Coronary artery (tissue), 2 donors: ENCODE results near the gene GMDS.

Experiments used
- DNase-seq: peaks from one replicate; pipeline ENCODE4 v3.0.0-alpha.2; 2017; ENCODE audit warnings: low spot score
- H3K27ac ChIP-seq, 2 donors: fragments of 200-600 bp; sonication (generic); one replicate each; pipeline ENCODE4 v1.5.1; 2016 to 2019
- H3K4me3 ChIP-seq: fragments of 200-600 bp; sonication (generic); 2 replicates; pipeline ENCODE4 v1.5.1; 2016; ENCODE audit warnings: mild to moderate bottlenecking, moderate library complexity
- TF ChIP-seq, protein P1 (sequence below): fragments of 200-600 bp; sonication (generic); IDR thresholded peaks from one replicate; pipeline ENCODE4 v1.5.1; 2019; ENCODE audit warnings: antibody characterized with exemption

Gene GMDS

DNA sequence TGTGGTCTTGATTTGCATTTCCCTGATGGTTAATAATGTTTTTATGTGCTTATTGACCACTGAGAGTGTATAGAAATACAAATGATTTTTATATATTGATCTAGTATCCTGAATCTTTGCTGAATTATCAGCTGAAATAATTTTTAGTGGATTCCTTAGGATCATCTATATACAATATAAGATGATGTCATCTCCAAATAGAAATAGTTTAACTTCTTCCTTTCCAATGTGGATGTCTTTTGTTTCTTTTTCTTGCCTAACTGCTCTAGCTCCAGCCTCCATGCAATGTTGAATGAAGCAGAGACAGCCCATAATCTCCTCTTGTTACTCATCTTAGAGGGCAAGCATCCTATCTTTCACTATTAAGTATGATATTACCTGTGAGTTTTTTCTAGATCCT, 226.4 kb downstream of the GMDS start:
- Histone ChIP-seq H3K4me3 (no peak overlapping the region), H3K27ac (no peak overlapping the region)
- no peak for DNase-seq
- TF ChIP-seq, protein P1, sequence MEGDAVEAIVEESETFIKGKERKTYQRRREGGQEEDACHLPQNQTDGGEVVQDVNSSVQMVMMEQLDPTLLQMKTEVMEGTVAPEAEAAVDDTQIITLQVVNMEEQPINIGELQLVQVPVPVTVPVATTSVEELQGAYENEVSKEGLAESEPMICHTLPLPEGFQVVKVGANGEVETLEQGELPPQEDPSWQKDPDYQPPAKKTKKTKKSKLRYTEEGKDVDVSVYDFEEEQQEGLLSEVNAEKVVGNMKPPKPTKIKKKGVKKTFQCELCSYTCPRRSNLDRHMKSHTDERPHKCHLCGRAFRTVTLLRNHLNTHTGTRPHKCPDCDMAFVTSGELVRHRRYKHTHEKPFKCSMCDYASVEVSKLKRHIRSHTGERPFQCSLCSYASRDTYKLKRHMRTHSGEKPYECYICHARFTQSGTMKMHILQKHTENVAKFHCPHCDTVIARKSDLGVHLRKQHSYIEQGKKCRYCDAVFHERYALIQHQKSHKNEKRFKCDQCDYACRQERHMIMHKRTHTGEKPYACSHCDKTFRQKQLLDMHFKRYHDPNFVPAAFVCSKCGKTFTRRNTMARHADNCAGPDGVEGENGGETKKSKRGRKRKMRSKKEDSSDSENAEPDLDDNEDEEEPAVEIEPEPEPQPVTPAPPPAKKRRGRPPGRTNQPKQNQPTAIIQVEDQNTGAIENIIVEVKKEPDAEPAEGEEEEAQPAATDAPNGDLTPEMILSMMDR, result no peak

DNA sequence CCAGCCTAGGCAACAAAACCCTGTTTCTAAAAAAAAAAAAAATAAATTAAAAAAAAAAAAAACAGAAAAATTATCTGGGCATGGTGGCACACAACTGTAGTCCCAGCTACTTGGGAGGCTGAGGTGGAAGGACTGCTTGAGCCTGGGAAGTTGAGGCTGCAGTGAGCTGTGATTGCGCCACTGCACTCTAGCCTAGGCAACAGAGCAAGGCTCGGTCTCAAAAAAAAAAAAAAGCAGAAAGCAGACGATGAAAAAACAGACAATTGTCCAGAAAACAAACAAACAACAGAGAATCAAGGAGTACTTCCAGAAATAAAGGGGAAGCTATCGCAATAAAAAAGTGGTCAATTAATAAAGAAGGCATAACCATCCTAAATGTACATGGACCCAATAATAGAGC, 229.4 kb downstream of the GMDS start:
- DNase-seq, result no peak
- H3K27ac ChIP-seq, result no peak overlapping the region
- no peak overlapping the region for H3K4me3 ChIP-seq
- TF ChIP-seq, protein P1, result no peak

DNA sequence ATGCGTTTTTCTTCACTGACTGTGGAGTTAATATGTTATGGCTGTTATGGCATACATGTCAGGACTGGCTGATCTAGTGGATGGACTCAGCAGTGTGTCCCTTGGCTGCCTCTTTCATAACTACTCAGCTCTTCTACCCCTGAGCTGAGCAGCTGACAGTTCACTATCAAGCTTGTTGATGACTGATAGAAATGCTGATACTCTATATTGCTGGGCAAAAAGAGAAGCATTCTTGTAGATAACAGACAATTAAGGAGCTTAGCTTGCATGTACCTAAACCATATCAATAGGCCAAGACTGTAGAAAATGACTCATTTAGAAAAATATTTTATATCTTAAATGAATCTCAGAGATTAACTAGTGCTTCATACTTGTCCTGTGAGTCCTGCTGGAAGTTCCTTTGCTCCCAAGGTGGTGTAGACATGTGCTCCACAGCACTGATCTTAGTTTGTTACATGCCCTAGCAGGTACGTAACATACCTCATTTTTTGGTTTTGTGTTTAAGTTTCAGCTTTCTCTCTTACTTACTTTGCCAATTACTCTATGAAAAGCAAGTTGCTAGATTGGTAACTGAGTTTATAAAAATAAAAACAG, 236.9 kb downstream of the GMDS start:
- no peak overlapping the region for H3K27ac ChIP-seq
- TF ChIP-seq, protein P1, result no peak
- H3K4me3 ChIP-seq, result no peak overlapping the region
- no peak for DNase-seq

DNA sequence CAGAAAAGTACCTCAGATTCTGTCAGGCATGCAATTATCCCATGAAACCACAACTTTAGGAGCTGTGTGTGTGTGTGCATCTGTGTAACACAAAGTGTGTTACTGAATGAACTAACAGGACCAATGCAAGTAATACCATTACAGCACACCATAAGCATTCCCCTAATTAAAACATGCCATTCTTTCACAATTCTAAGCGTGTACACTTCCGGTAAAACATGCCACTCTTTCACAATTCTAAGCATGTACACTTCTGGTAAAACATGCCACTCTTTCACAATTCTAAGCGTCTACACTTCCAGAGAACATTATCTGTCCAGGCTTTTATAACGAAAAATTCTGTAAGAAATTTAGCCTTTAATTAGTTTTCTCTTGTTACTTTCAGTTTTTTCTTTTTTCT, 238.2 kb downstream of the GMDS start:
- no peak overlapping the region for H3K4me3 ChIP-seq
- no peak overlapping the region for H3K27ac ChIP-seq
- TF ChIP-seq, protein P1, result no peak
- no peak for DNase-seq

DNA sequence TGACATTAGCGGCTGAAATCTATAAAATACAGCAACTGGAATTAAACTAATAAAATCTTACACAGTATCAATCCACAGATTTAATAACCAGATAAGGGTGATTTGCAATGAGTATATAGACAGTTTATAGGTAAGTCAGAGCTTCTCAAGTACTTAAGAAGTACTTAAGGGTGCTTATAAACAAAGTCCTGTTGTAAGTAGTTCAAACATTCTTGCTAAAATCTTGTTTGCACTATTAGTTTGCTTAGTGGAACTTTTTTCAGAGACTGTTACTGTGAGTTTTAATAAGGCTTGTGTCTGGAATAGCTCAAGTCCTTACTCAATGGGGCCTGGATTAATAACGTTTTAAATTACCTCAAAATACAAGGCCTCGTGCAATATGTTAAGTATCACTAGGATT, 240.5 kb downstream of the GMDS start:
- Histone ChIP-seq H3K27ac (no peak overlapping the region), H3K4me3 (no peak overlapping the region)
- DNase-seq, result no peak
- TF ChIP-seq, protein P1, result no peak

DNA sequence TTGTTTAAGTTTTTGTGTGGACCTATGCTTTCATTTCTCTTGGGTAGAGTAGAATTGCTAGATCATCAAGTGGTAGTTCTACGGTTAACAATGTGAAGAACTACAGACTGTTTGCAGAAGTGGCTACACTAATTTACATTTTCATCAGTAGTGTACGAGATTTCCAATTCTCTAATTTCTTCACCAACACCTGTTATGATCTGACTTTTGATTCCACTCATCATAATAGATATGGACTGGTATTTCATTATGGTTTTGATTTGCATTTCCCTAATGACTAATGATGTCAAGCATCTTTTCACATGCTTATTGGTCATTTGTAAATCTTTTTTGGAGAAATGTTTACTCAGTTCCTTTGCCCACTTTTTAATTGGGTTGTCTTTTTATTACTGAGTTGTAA, 244.4 kb downstream of the GMDS start:
- Histone ChIP-seq H3K27ac (no peak overlapping the region), H3K4me3 (no peak overlapping the region)
- DNase-seq, result no peak
- TF ChIP-seq, protein P1, result no peak

DNA sequence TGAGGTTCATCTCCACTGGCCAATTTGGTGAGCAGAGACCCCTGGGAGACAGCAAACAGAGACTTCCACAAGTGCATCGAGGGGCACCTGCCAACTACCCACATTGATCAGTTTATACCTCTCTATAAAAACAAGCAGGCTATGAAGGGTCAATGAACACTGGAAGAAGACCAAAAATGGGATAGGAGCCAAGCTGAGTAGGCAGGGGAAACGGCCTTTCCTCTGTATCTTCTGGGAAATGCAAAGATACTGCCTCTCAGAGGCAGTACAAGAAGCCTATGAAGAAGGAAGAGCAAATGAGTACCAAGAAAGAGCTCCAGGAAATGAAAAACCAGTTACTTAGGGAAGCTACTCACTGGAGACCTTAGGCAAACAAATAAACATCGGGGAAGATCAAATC, 247.7 kb downstream of the GMDS start:
- no peak for DNase-seq
- TF ChIP-seq, protein P1, result no peak
- no peak overlapping the region for H3K27ac ChIP-seq

More for the DNA sequence above, 247.7 kb downstream of the GMDS start:
- H3K4me3 ChIP-seq, result no peak overlapping the region
